Activated CD8-positive, alpha-beta memory T cell treated with anti-CD3 and anti-CD28 coated beads for 36 hours (primary cell): Measurements from ENCODE around the gene SLC9A9. TPM values are rescaled to one million over a fixed set of nuclear protein-coding genes. Genes with fewer than 3 reads are reported as not detected.
"Not testable (repeated sequence)": the region's sequence is repeated elsewhere in the genome, so short reads cannot be mapped to it uniquely, and the experiment has no call there.

ENCODE experiments used
- CTCF ChIA-PET: fragments of 350-600 bp; sonication (Branson Sonifier 250); formaldehyde crosslinking; loops from one replicate; lab custom pipeline; 2021; ENCODE audit warnings: antibody characterized with exemption; lab: Charles Lee
- POLR2A ChIA-PET: fragments of 350-600 bp; sonication (Branson Sonifier 250); formaldehyde crosslinking; loops from one replicate; lab custom pipeline; 2021; ENCODE audit warnings: antibody characterized with exemption; lab: Charles Lee
- total RNA-seq, 2 experiments: library from RNA; stranded (reverse); gene quantifications; one replicate each; pipeline ENCODE4 v1.2.3, GENCODE V29; 2021

SLC9A9 gene
- total RNA-seq, 2 experiments from 2014 or later, result 1.0 TPM

DNA sequence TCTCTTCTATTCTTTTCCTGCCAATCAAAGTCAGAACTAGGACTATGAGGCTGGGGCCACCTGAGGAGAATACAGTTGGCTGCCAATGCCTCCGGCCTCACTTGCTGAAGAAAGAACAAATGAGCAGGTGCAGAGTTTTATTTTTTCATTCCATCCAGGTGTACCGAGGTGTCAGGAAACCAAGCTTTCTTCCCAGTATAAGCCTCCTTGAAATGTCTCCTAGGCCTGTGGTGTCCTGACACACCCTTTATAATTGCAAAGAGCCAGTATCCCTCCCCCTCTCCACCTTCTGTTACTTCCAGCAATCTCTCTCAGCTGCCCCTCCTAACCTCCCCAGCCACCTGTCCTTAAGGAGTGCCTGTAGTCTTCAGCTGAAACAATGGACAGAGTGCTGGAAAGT, 127.9 kb downstream of the SLC9A9 start:
- ChIA-PET POLR2A (no interaction called here), CTCF (no interaction called here)

DNA sequence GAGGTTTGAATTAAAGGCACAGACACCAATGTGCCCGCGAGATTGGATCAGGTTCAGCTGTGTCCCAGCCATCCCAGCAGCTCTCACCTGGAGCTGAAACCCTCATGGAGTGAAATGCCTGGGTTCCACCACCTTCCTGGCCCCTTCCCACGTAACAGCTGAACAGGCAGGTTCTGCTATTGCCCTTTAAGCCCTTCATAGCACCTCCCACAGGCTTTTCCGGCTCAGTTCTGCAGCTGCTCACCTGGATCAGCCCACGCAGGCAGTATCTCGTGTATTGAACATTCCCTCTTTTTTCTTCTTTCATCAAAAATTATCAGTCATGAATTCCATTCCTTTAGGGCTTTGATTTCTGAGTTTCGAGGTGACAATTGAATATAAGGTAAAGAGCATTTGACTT, 129.8 kb downstream of the SLC9A9 start:
- CTCF ChIA-PET, result no interaction called here
- POLR2A ChIA-PET, result no interaction called here

DNA sequence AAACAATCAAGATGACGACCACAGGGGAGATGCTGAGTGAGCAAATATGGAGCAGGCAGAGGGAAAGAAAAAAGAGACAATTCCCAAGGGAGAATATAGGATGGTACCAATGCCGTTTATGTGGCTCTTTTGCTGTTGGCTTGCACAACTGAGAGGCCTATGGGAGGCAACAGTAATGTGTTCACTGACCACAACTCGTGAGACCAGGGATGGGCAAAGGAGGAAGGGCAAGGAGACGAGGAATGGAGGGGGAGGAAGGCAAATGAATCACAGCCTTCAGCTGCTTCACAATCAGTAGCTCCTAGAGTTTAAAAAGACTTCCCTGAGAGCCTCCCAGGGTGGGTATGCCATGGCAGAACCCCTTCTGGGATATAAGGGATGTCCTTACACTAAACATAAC, 131.5 kb downstream of the SLC9A9 start:
- ChIA-PET CTCF (no interaction called here), POLR2A (no interaction called here)

DNA sequence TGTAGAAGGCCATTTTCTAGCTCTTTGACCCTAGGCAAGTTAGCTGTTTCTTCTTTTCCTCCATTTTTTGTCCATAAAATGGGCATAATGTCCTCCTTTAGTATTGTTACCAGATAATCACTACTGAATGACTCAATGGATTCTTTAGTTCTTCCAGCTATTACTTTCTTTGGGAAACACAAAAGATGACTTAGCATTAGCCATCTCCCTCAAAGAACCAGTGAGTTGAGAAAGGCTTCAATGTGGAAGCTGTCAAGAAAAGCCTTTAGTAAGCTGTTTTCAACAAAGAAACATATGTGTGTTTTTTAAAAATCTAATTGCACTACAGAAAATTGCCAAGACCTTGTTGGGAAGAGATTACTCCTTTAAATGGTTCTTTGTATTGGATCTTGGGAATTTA, 135.7 kb downstream of the SLC9A9 start:
- CTCF ChIA-PET, result no interaction called here
- POLR2A ChIA-PET, result no interaction called here

DNA sequence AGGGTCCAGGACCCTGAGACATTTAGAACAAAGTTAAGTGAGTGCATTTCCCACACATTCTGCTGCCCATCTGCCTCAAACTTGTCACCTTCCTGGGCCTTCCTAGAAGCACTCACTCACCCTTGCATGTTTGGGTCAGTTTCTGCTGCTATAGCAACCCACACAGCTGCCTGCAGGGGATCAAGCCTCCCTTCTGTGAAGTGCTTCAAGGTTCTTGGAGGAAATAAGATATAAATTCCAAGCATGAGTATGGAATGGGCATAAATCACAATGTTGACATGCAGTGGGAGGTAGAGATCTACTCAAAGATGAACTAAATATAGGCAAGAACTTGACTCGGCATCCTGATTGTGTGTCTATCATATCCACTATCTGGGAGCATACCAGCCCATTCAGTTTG, 140.4 kb downstream of the SLC9A9 start:
- CTCF ChIA-PET, result no interaction called here
- POLR2A ChIA-PET, result no interaction called here

DNA sequence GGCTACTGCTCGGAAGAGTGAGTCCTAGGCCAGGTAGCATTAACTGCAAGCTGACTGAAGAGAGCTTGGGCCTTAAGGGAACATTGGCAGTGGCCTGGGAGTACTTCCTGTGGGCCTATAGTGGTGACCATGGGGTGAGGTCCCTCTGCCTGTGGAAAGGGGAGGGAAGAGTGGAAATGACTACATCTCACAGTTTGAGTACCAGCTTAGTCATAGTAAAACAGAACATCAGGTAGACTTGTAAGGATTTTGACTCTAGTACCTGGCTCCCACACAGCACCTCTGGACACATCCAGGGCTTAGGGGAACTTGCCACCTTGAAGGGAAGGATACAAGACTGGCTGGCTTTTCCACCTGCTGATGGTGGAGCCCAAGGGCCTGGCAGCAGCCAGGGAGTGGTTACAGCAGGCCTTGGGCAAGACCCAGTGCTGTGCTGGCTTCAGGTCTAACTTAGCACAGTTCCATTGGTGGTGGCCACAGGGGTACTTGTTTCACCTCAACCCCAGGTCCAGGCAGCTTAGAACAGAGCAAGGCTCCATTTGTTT, 147.8 kb downstream of the SLC9A9 start:
- POLR2A ChIA-PET, result no interaction called here
- CTCF ChIA-PET, result no interaction called here

DNA sequence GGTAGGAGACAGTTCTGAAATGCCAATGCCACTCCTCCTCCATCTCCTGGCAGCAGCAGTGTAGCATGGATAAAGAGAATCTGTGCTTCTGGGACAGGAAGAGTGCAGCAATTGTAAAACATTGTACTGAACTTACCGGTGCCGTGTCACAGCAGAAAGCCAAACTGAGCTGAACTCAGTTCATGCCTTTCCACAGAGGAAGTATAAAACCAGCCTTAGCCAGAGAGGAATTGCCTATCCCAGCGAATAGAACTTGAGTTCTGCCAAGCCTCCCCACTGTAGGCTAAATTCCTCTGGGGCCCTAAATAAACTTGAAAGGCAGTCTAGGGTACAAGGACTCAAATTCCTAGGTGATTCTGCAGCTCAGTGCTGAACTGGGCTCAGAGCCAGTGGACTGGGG, 148.8 kb downstream of the SLC9A9 start:
- ChIA-PET CTCF (no interaction called here), POLR2A (no interaction called here)

DNA sequence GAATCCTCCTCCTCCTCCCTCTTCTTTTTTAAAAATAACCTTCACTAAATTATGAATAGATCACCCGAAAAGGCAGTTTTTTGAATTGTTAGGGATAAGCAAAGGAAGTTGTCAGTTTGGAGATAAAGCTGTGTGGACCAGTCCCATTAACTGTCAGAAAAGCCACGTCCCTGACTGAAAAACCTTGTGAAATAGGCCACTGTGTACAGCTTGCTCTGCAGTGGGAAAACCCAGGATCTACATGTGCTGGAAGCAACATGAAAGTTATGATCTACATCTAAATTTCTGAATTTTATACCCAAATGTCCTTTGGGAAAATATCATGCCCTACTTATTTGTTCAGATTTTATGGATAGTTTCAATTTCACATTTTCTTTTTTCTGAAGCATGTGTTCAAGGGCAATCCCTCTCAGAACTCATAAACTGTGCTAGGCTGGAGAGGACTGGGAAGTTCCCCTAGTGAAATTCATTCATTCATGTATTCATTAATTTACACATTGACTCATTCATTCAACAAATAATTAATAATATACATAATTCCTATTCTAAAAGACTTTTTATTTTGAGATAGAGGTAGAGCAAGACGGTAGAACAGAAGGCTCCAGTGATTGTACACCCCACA, 149.5 kb downstream of the SLC9A9 start:
- CTCF ChIA-PET, result no interaction called here
- POLR2A ChIA-PET, result no interaction called here

DNA sequence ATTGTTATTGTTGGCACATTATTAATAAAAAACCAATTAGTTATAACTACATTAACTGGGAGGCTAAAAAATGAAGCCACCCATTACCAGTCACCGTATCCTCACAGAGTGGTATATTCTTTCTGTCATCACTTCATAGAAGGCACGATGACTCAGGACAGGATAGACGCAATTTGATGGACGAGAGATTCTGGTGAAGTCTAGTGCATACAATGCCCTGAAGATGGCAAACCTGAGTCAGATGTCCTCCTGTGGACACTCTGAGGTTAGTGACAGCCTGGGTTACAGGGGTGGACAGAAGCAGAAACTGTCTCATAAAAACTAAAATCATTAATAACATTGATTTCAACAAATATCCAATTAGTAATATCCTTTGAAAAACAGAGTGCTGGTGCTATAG, 150.3 kb downstream of the SLC9A9 start:
- POLR2A ChIA-PET, result no interaction called here

DNA sequence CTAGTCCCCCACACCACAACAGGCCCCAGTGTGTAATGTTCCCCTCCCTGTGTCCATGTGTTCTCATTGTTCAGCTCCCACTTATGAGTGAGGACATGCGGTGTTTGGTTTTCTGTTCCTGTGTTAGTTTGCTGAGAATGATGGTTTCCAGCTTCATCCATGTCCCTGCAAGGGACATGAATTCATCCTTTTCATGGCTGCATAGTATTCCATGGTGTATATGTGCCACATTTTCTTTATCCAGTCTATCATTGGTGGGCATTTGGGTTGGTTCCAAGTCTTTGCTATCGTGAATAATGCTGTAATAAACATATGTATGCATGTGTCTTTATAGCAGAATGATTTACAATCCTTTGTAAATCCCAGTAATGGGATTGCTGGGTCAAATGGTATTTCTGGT, 152.9 kb downstream of the SLC9A9 start:
- POLR2A ChIA-PET, CTCF ChIA-PET: not testable (repeated sequence)

More for the DNA sequence above, 150.3 kb downstream of the SLC9A9 start:
- CTCF ChIA-PET, result interaction anchor here (0.7 kb wide), 1 partner anchor 11 kb away, joined by 3 read pairs; no protein-coding TSS in a partner anchor

DNA sequence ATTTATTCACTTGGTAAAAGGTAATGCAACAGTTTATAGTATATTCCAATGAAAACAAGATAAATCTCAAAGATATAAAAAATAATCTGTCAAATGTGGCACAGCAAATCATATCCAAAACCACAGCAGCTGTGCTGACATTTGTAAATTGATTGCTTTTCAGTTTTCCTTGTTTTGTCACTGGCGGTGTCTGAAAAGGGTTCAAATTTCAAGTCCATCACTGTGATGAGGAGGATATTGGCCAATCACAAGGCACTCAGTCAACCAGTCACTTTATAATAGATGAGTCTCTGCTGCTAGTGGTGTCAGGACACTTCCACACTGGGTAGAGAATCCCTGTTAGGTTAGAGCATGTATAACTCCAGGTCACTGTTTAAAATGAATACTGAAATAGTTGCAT, 154.8 kb downstream of the SLC9A9 start:
- ChIA-PET CTCF (no interaction called here), POLR2A (no interaction called here)

DNA sequence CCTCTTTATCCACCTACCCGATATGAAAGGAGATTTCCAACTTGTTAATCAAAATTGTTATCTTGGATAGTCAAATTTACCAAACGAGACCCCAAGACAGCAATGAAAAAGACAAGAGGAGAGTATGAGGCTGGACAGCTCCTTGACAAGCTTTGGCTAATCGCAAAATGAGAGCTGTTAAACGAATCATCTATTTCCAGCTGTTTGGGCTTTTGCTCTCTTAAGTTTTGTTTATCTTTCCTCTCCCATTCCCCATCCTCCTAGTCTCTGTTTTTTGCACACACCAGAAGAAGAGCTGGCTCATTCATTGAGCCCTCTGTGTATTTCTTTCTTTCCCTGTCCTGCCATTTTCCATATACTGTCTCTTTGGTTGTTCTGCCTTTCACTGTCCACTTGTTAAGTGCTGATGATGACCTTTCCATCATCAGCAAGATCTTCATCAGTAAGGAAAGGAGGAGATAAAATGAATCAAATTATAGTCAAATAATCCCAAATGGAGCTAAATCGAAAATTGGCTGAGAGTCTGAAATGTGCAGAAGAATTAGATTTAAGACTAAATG, 161.6 kb downstream of the SLC9A9 start:
- CTCF ChIA-PET, result interaction anchor here (1.5 kb wide), 1 partner anchor 12 kb away, joined by 5 read pairs; no protein-coding TSS in a partner anchor
- POLR2A ChIA-PET, result no interaction called here

DNA sequence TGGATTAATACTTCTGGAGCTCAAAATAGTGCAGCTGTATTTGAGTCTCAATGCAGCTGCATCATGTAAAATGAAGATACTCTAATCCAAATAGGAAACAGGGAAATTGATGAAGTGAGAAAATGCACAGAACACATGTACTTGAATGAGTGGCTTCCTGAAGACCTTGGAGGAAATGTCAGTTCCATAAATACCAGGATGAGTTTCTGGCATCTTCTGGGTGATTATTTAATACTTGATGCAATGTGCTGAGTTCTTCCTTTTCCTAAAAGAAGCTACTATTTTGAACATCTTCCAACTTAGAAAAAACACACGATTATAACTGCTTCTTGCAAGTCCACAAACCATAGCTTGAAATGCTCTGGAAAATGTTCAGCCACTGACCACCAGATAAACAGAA, 162.8 kb downstream of the SLC9A9 start:
- POLR2A ChIA-PET, result no interaction called here

DNA sequence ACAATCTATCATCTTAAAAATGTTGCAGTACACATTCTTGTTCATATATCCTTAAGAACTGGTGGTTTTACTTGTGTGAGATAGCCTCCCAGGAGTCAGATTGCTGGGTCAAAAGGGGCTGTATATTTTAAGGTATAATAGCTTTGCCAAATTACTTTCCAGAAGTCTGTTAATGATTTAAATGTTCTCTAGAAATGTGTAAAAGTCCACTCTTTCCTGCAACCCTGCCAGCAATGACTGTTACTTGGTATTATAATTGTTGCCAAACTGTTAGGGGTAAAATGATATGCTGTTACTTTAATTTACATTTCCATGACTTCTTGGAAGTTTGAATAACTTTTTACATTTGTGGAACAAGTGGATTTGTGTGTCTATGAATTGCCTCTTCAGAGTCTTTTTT, 170.8 kb downstream of the SLC9A9 start:
- ChIA-PET CTCF (no interaction called here), POLR2A (no interaction called here)

More for the DNA sequence above, 162.8 kb downstream of the SLC9A9 start:
- CTCF ChIA-PET, result interaction anchor here (1.5 kb wide), 1 partner anchor 11 kb away, joined by 5 read pairs; no protein-coding TSS in a partner anchor

DNA sequence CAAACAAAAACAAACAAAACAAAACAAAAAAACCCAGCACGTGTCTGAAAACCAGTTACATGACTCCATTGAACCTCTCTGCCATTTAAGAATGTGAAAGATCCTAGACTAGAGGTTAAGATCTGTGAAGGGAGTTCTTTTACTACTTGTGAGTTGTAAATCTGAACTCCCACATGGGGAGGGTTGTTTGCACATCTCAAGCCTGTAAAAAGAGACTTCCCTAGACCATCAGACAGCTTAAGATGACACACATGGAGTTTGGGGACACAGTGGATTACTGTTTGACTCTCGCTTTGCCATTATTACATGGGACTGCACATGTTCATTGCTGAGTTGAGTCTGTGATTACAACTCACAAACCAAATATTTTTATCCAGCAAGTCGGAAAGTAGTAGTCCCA, 171.5 kb downstream of the SLC9A9 start:
- CTCF ChIA-PET, result no interaction called here
- POLR2A ChIA-PET, result no interaction called here

DNA sequence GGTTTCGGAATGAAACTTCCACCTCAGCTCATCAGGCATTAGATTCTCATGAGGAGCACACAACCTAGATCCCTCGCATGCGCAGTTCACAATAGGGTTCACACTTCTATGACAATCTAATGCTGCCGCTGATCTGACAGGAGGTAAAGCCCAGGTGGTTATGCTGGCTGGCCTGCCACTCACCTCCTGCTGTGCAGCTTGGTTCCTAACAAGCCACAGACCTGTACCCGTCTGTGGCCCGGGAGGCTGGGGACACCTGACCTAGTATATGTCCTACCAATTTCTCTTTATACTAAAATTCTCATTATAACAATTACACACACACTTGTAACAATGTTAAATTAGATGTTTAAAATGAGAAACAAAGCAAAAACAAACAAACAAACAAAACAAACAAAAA, 172.2 kb downstream of the SLC9A9 start:
- ChIA-PET CTCF (no interaction called here), POLR2A (no interaction called here)

DNA sequence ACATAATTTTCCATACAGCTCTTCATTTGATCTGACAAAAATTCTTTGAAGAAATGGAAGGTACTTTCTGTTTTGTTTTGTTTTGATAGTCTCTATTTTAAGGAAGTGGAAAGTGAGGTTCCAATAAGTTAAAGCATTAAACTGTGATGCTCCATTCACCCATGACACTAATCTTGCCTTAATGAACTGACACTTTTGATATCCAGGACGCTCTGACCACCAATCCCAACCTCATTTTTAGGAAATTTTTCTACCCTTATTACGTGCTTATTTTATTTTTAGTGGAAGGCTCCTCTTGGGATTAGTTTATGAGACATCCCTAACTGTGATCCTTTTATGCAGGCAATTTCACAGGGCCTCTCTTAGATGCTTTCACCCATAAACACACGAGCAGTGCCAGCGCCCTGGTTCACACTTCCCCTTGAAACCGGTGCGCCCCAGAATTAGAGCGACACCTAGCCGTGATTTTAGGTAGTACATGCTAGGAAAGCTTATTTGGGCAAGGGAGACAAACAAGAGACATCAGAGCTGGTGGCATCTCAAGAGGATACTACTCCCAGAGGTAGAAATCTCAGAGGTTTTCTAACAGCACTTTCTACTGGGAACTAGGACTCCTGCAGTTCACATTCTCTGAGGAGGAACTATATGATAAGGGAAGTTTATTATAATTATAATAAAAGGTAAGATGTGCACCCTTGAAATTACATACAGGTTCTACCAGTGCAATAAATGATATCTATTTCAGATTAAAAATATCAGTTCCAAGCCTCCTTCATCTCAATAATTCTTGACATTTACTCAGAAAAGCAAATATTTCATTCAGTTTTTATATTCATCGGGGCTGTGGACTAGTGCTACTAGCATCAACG, 173.9 kb downstream of the SLC9A9 start:
- ChIA-PET CTCF (interaction anchor here (0.6 to 1.8 kb wide), 6 partner anchors 9 to 554 kb away, joined by 3 to 9 read pairs (median 4); no protein-coding TSS in a partner anchor), POLR2A (no interaction called here)

DNA sequence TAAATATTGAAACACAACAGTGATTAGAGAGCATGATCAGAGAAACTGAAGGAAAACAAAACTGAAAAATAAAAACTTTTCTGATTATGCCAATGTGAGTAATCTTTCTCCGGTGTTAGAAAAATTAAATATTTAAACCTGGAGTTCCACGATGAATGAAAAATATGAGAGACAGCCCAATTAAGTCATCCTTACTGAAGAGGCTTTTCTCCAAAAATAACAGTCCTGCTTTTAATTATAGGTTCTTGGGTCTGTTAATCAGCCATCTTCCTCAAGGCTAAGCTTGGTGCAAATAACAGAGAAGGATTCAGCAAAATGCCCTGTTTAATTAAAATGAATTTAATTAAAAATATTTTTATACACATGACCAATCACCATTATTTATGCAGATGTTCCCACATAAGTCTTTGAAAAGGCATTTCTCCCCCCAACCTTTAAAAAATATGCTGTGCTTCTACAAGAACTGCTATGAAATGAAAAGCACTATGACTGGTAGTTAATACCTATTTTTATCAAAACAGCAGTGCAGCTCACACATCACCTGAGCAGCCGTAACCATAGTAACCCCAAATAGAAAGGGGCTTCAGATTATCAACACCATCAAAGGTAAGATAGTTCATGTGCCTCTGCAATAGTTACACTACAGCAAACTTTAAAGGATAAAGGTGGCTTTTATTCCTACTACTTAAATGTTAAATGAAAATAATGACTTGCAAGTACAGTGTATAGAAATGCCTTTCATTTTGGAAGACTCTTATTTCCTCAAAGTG, 175.7 kb downstream of the SLC9A9 start:
- POLR2A ChIA-PET, result no interaction called here
- CTCF ChIA-PET, result no interaction called here

DNA sequence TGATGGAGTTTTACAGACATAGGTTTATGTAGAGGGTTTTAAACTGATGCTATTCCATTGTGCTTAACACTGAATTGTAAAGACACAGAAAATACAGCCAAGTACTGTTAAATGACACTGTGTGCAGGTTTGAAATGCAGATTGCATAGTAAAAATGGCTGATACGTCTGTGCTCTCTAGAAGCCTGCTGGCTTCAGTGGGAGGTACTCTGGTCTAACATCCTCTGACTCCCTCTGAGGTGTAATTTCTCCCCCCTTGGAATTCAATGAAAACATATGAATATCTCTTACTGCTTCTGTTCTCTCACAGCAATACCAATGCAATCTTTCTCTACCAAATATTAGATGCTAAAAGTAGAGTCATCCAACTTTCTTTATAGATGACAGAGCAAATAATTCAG, 176.6 kb downstream of the SLC9A9 start:
- POLR2A ChIA-PET, result no interaction called here
- CTCF ChIA-PET, result no interaction called here
